ENCODE results near the gene CHN2.
"Not testable (repeated sequence)": the region's sequence is repeated elsewhere in the genome, so short reads cannot be mapped to it uniquely, and the experiment has no call there.

Gene CHN2

GRCh38 chr7:29262191-29262917, 67.8 kb downstream of the CHN2 start:
- no peak for DNase-seq

DNA sequence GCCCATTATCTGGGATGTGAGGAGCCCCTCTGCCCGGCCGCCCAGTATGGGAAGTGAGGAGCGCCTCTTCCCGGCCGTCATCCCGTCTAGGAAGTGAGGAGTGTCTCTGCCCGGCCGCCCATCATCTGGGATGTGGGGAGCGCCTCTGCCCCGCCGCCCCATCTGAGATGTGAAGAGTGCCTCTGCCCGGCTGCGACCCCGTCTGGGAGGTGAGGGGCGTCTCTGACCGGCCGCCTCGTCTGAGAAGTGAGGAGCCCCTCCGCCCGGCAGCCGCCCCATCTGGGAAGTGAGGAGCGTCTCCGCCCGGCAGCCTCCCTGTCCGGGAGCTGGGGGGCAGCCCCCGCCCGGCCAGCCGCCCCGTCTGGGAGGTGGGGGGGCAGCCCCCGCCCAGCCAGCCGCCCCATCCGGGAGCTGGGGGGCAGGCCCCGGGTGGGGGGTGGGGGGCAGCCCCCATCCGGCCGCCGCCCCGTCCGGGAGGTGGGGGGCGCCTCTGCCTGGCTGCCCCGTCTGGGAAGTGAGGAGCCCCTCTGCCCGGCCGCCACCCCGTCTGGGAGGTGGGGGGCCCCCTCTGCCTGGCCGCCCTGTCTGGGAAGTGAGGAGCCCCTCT, 69.1 kb downstream of the CHN2 start:
- not testable (repeated sequence) for DNase-seq

GRCh38 chr7:29265208-29265923, 70.8 kb downstream of the CHN2 start:
- DNase-seq, result peak; percentile 46

GRCh38 chr7:29269935-29270334, 75.4 kb downstream of the CHN2 start:
- DNase-seq, result no peak

GRCh38 chr7:29270594-29271318, 76.2 kb downstream of the CHN2 start:
- DNase-seq, result no peak

GRCh38 chr7:29271319-29271658, 76.7 kb downstream of the CHN2 start:
- no peak for DNase-seq

DNA sequence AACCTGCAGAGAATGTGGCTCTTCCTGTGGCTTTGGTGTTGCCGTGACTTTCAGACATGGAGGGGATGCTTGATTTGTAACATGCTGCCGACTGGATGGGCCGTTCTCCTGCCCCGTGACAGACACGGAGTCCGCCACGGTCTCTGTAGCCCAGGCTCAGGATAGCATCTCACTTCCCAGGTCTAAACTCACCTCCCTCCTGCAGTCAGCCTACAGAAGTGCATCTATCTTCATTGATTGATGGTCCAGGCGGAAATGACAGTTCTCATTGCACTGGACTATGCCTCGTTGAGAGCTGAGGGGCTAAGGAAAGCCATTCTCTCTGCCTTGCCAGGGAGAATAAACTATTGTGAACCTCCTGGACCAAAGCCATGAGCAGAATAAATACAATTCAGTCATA, 77.5 kb downstream of the CHN2 start:
- no peak for DNase-seq

DNA sequence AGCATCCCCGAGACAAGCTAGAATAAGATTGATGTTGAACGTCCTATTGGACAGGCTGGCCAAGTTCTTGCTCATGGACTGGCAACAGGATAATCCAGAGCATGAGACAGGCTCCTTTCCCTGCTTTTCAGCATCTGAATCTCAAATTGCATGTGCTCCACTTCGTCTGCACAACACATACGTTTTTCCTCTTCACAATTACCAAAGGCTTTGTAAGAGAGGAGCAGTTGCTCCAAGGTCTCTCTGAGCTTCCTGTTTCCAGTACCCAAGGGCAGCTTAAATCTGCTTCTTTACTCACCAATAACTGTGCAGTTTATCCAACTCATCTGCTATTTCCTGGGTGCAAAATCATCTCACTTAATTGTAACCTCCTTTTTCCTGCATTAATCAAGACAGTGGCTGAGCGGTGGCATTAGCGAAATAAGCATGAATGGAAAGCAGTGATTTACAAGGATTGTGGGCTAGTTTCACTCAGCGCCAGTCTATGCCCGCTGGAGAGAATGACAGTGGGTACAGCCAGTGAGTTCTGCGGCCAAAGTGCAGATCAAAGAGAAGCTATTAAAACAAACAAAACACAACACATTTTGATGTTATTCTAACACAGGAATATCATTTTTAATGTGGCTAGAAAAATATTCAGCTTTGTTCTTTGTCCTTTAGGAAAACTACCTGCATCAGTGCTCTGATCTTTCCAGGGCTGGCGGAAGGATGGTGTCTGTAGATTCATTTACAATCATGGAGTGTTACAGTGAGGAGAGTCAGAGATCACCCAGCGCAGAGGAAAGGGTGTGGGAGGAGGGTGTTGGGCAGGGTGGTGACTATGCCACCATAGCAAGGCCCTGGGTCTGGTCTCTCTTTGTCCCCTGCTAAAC, 79.8 kb downstream of the CHN2 start:
- peak; percentile 17 for DNase-seq

- no peak for DNase-seq
These were observed 80.4 kb downstream of the CHN2 start for GRCh38 chr7:29275018-29275318.

- DNase-seq, result no peak
These were observed 80.9 kb downstream of the CHN2 start for GRCh38 chr7:29275493-29275892.

DNA sequence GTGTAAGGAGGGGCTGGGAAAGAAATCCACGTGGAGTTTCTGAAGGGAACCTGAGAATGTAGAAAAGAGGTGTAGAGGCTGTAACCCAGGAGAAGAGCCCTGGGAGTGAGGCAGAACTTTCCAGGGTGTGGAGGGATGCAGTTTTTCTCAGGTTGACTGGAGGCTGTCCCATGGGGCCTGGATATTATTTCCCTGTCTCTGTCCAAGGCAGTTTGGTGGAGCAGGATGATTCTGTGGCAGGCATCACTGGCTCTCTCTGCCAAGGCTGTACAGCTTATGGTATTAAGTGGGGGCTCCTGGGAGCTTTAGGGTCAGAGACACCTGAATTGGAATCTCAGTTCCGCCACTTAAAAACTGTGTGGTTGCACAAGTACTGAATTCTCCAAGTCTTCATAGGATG, 81.6 kb downstream of the CHN2 start:
- no peak for DNase-seq

- no peak for DNase-seq
These were observed 82.2 kb downstream of the CHN2 start for GRCh38 chr7:29276806-29277205.

- DNase-seq, result no peak
These were observed 83.1 kb downstream of the CHN2 start for GRCh38 chr7:29277436-29278215.

GRCh38 chr7:29278337-29279069, 83.9 kb downstream of the CHN2 start:
- DNase-seq, result no peak

DNA sequence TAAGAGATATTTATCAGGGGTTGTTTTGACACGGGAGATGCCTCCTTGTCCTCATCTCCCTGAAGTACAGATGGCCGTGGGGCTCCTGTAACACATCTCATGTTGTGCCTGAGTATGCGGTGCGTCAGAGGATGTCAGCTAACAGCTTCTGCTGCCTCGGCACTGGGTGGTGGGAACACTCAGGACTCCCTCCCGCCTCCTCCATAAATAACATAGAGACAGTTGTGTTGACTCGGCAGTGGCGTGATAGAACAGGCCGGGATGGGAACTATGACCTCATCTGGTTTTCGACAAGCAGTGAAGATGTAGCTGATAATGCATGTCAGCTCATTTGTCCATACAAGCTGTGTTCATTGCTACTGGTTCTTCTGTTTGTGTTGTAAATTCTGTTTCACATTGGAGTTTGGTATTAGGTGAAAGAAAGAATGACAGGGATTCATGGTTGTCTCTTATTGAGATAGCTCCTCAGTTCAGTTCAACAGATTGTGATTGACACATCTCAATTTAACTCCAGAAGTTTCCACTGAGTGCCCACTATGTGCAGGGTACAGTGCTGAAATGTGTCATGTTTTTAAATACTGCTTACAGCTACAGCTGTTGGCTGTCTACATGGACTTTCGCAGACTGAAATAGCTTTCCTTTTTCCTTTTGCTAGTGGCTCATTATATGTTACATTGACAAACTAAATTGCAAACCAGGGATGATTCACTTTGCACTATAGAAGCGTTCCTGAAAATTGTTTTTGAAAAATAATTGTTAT, 87.4 kb downstream of the CHN2 start:
- DNase-seq, result no peak

DNA sequence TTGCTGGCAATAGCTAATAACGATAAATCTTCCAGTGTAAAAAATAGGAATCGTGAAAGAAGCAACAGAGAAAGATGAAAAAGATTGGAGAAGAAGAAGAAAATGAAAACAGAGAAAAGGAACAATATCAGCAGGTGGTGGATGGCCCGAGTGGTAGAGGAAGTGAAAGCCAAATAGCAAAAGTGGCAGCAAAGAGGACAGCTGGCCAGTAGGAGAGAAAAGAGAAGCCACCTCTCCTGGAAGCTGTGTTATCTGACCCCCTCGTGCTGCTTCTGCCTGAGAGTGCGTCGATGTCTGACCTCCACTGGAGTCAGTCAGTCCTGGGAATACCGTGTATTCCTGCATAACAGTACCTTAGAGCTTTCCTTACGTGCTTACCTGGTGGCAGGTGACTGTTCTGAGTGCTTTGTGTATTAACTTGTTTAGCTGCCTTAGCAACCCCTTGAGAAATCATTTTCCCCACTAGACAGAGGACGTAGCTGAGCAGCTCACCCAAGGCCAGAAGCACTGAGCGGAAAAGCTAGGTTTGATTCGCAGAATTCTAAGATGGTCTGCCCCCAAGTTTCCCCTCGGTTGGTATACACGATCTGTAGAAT, 88.3 kb downstream of the CHN2 start:
- no peak for DNase-seq

DNA sequence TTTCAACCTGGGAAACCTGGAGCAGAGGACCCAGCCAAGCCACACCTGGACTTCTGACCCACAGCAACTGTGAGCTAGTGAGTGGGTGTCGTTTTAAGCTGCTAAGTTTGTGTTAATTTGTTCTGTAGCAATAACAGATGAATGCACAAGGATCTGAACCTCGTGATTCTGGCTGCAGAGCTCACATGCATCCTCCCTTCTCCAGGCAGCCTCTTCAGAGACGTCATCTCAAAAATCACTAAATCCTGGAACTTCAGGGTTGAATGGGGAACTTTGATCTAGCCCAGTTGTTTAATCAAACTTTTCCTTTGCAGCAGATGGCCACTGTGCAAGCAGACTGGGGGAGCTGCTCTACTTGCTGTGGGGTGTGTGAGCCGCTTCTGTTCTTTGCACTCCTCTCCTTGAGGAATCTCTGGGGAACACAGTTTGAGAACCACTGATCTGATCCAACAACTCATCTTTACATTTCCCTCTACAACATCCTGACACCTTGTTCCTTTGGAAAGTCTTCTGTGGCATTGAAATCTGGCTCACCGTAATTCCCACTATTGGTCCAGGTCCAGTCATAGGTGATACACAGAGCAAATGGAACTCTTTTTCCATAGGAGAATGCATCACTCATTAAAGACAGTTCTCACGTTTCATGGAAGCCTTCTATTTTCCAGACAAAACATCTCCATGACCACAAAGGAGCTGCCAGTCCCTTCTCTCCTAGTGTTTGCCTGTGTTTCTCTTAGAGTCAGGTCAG, 90.3 kb downstream of the CHN2 start:
- no peak for DNase-seq

DNA sequence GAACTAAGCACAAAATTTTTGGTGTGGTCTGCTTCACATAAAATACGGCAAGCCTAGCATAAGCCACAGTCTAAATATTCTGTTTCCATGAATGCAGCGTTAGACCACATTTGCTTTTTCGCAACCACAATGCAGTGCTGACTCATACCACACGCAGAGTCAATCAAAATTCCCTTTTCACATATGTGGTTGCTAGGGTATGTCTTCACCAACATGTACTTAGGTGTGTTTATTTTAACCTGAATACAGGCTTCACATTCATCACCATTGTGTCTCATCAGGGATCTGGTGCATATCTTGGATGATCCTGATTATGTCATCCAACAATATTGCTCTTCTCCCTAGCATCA, 90.8 kb downstream of the CHN2 start:
- DNase-seq, result peak; percentile 71

DNA sequence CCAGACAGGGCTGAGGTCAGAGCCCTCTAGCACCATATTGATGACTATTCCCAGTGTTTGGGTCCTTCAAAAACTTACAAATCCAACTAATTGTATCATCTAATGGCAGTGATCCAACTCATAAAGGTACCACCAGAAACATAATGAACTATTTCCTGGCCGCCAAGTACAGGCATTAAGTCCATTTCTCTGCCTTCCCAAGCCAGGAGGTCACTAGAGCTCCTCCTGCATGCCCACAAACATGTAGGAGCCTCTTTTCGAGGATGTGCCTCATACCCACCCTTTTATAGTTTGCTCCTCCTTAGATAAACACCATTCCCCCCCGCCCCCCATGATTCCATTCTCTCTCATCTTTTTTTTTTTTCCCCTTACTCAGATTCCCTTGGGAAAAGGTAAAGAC, 91.3 kb downstream of the CHN2 start:
- no peak for DNase-seq
